GM12878 (cell line): ENCODE data around the gene FUCA2. TPM values are rescaled to one million over a fixed set of nuclear protein-coding genes. Genes with fewer than 3 reads are reported as not detected.

Experiments used
- ATAC-seq: fragments of 200-7000 bp; cut with Tn5 transposase; 3 replicates; pipeline ENCODE4 v1.9.1; 2020; ENCODE audit warnings: mild to moderate bottlenecking, moderate library complexity
- BruUV-seq: library from RNA; stranded (reverse); fragments of 400-500 nt; replicated peaks from 2 replicates; lab custom pipeline; 2021; lab: Mats Ljungman, UMichigan
- CTCF ChIA-PET: fragments of 300-600 bp; sonication (Branson Sonifier 250); formaldehyde crosslinking; extraction: SDS; loops from one replicate; lab custom pipeline; 2021; ENCODE audit warnings: inconsistent platforms; lab: Yijun Ruan, JAX
- POLR2A ChIA-PET: fragments of 350-600 bp; formaldehyde crosslinking; extraction: SDS; loops from one replicate; lab custom pipeline; 2021; ENCODE audit warnings: inconsistent platforms; lab: Charles Lee
- RAD21 ChIA-PET: fragments of 300-600 bp; sonication (Branson Sonifier 250); formaldehyde crosslinking; loops from one replicate; lab custom pipeline; 2023; ENCODE audit warnings: antibody characterized with exemption; ENCODE audit not compliant: unreplicated experiment; lab: Charles Lee
- SMC1A ChIA-PET: fragments of 300-600 bp; sonication (Branson Sonifier 250); formaldehyde crosslinking; loops from one replicate; lab custom pipeline; 2023; ENCODE audit not compliant: unreplicated experiment, uncharacterized antibody; lab: Charles Lee
- DNase-seq: peaks from one replicate; pipeline ENCODE4 v3.0.0-alpha.2; 2011; ENCODE audit warnings: low read depth, low spot score
- FAIRE-seq: peaks from 3 replicates; lab custom pipeline; 2011; peaks lifted over from hg19 to GRCh38; lab: Jason Lieb, UNC
- H2AFZ ChIP-seq: 2 replicates; pipeline ENCODE4 v1.6.0; 2011; ENCODE audit warnings: low read depth, low read length, control low read depth; ENCODE audit not compliant: control insufficient read depth
- H3K27ac ChIP-seq: 2 replicates; pipeline ENCODE4 v1.5.1; 2011; ENCODE audit warnings: control low read depth; ENCODE audit not compliant: control insufficient read depth, insufficient read depth
- H3K27me3 ChIP-seq, 2 experiments: replicated peaks in 1 of 2; 2 replicates each; pipeline versions ENCODE4 v1.6.0 to v1.6.1; 2011; ENCODE audit warnings: low read length in 1 of 2; ENCODE audit not compliant: control insufficient read depth in 2 of 2, insufficient read depth in 2 of 2
- H3K36me3 ChIP-seq, 2 experiments: 2 replicates each; pipeline ENCODE4 v1.5.1; 2011; ENCODE audit warnings: low read length in 1 of 2; ENCODE audit not compliant: control insufficient read depth in 2 of 2, insufficient read depth in 2 of 2
- H3K4me1 ChIP-seq: 2 replicates; pipeline ENCODE4 v1.6.1; 2011; ENCODE audit warnings: mild to moderate bottlenecking, low read length, moderate library complexity, mixed read lengths; ENCODE audit not compliant: control insufficient read depth, insufficient read depth
- H3K4me2 ChIP-seq: 2 replicates; pipeline ENCODE4 v1.6.0; 2011; ENCODE audit warnings: control low read depth; ENCODE audit not compliant: control insufficient read depth, insufficient read depth
- H3K4me3 ChIP-seq: fragments of 200-600 bp; sonication (generic); 2 replicates; pipeline ENCODE4 v1.5.1; 2016
- H3K79me2 ChIP-seq: 2 replicates; pipeline ENCODE4 v1.6.0; 2011; ENCODE audit warnings: low read length; ENCODE audit not compliant: control insufficient read depth, insufficient read depth
- H3K9ac ChIP-seq: 2 replicates; pipeline ENCODE4 v1.8.0; 2011; ENCODE audit warnings: low read length, control low read depth, mixed read lengths; ENCODE audit not compliant: control insufficient read depth, insufficient read depth
- H3K9me3 ChIP-seq: replicated peaks from 3 replicates; pipeline ENCODE4 v1.5.1; 2011; ENCODE audit warnings: mild to moderate bottlenecking, low read length; ENCODE audit not compliant: control insufficient read depth, insufficient read depth
- H4K20me1 ChIP-seq: 2 replicates; pipeline ENCODE4 v1.6.0; 2011; ENCODE audit not compliant: control insufficient read depth, insufficient read depth
- BMI1 ChIP-seq: fragments of 450-650 bp; IDR thresholded peaks from 2 replicates; pipeline ENCODE4 v1.6.1; 2016; ENCODE audit warnings: mild to moderate bottlenecking, moderate library complexity, borderline replicate concordance
- CBFB ChIP-seq: IDR thresholded peaks from 2 replicates; pipeline ENCODE4 v1.6.1; 2016; ENCODE audit warnings: antibody characterized with exemption, low read depth
- CHD1 ChIP-seq: IDR thresholded peaks from 2 replicates; pipeline ENCODE4 v1.6.1; 2012; ENCODE audit warnings: low read depth, low read length, improper control_type of control experiment
- KAT2A ChIP-seq: conservative IDR thresholded peaks from 2 replicates; pipeline ENCODE4 v1.6.1; 2011; ENCODE audit warnings: low read depth, low read length; ENCODE audit not compliant: control insufficient read depth
- NFIC ChIP-seq: IDR thresholded peaks from 2 replicates; pipeline ENCODE4 v1.6.1; 2012; ENCODE audit warnings: low read depth, mild to moderate bottlenecking, inconsistent platforms, low read length, moderate library complexity
- PAX5 ChIP-seq: IDR thresholded peaks from 2 replicates; pipeline ENCODE4 v1.6.1; 2011; ENCODE audit warnings: low read depth, low read length, borderline replicate concordance
- POLR2AphosphoS2 ChIP-seq: IDR thresholded peaks from 2 replicates; pipeline ENCODE4 v1.6.1; 2011; ENCODE audit warnings: low read depth, mild to moderate bottlenecking, low read length, improper control_type of control experiment, moderate library complexity
- RB1 ChIP-seq: fragments of 450-650 bp; formaldehyde crosslinking; IDR thresholded peaks from 2 replicates; pipeline ENCODE4 v1.6.1; 2017; ENCODE audit warnings: mild to moderate bottlenecking, borderline replicate concordance
- TARDBP ChIP-seq: IDR thresholded peaks from 2 replicates; pipeline ENCODE4 v1.6.1; 2016; ENCODE audit warnings: borderline replicate concordance
- TBL1XR1 ChIP-seq: IDR thresholded peaks from 2 replicates; pipeline ENCODE4 v1.6.1; 2012; ENCODE audit warnings: low read depth, low read length, improper control_type of control experiment
- WGBS: methylation state at CpG from one replicate; pipeline ENCODE4 v1.1.6; 2016; ENCODE audit warnings: low lambda C conversion rate; ENCODE audit not compliant: insufficient replicate concordance, insufficient coverage; ENCODE audit errors: missing lambda C conversion rate; 5-methylcytosine and 5-hydroxymethylcytosine counted together
- in situ Hi-C: fragments of 300-500 bp; cut with MboI; formaldehyde crosslinking; loops from 9 replicates; pipeline ENCODE4 v1.14.3; 2018; ENCODE audit warnings: mixed read lengths
- intact Hi-C: fragments of 100-400 bp; cut with micrococcal nuclease; formaldehyde crosslinking; loops from one replicate; pipeline ENCODE4 v1.14.2; 2022; ENCODE audit not compliant: unreplicated experiment
- polyA plus RNA-seq, 11 experiments: library from polyadenylated mRNA; depleted of rRNA in 4 of 11; unstranded in 6 of 11; stranded (reverse) in 5 of 11; fragments of >200 nt; fragmentation: Nextera tagmentation in 4 of 11; fragmentation: Illumina TruSeq in 1 of 11; extraction: Ambion mirVana in 4 of 11; extraction: Trizol in 1 of 11; gene quantifications; 1 replicate in 1 of 11; 2 replicates in 10 of 11; pipeline versions ENCODE4 v1.2.1 to v1.2.3, GENCODE V29; 2011 to 2016; ENCODE audit warnings: inconsistent platforms in 2 of 11, missing spikeins in 2 of 11, low read depth in 1 of 11
- total RNA-seq, 4 experiments: library from RNA; depleted of rRNA in 3 of 4; stranded (reverse); fragments of >200 nt in 3 of 4; fragmentation: Illumina TruSeq in 1 of 4; extraction: Trizol in 1 of 4; gene quantifications; 2 replicates each; pipeline versions ENCODE4 v1.2.1 to v1.2.3, GENCODE V29; 2013 to 2021
- TF ChIP-seq, protein P1 (sequence below): fragments of 450-650 bp; IDR thresholded peaks from 2 replicates; pipeline ENCODE4 v1.6.1; 2016; ENCODE audit warnings: mild to moderate bottlenecking, moderate library complexity, borderline replicate concordance
- TF ChIP-seq, protein P2 (sequence below): fragments of 150-350 bp; IDR thresholded peaks from 2 replicates; pipeline ENCODE4 v1.6.1; 2016; ENCODE audit warnings: low read depth, low read length
- TF ChIP-seq, protein P3 (sequence below): fragments of 450-650 bp; IDR thresholded peaks from 2 replicates; pipeline ENCODE4 v1.6.1; 2017; ENCODE audit warnings: antibody characterized with exemption, mild to moderate bottlenecking, moderate library complexity

Gene FUCA2
- total and polyA plus RNA-seq, 10 of the 15 experiments (the other 5 are each of a cell fraction or from before 2014, with no cell fraction given), result 5.7 to 36.2 (median 21.5) TPM

DNA sequence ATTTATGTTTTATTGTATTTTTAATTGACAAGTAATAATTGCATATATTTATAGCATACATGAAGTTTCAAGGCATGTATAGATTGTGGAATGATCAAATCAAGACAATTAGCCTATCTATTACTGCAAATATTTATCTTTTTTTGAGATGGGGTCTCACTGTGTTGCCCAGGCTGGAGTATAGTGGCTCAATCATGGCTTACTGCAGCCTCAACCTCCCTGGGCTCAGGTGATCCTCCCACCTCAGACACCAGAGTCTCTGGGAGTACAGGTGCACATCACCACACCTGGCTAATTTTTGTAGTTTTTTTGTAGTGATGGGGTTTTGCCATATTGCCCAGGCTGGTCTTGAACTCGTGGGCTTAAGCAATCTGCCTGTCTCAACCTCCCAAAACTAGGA lies 16.2 kb upstream of the FUCA2 start:
- H3K9me3 ChIP-seq, result no peaks in the 10 kb centered on the region; the same call in 2 of the 3 replicates
- H2AFZ ChIP-seq, result no peak overlapping the region
- SMC1A ChIA-PET, result no interaction called here
- no peaks in the 10 kb centered on the region for H3K79me2 ChIP-seq
- no peak for ATAC-seq
- CTCF ChIA-PET, result interaction anchor here (1.9 kb wide), 1 partner anchor 14 kb away, joined by 6 read pairs; no protein-coding TSS in a partner anchor
- no peak for DNase-seq
- in situ Hi-C loops (no loop called here), intact Hi-C loops (no loop called here)
- no peak overlapping the region for H3K27ac ChIP-seq
- H4K20me1 ChIP-seq, result no peaks in the 10 kb centered on the region
- no TSS peak for BruUV-seq
- TF ChIP-seq, protein P1, sequence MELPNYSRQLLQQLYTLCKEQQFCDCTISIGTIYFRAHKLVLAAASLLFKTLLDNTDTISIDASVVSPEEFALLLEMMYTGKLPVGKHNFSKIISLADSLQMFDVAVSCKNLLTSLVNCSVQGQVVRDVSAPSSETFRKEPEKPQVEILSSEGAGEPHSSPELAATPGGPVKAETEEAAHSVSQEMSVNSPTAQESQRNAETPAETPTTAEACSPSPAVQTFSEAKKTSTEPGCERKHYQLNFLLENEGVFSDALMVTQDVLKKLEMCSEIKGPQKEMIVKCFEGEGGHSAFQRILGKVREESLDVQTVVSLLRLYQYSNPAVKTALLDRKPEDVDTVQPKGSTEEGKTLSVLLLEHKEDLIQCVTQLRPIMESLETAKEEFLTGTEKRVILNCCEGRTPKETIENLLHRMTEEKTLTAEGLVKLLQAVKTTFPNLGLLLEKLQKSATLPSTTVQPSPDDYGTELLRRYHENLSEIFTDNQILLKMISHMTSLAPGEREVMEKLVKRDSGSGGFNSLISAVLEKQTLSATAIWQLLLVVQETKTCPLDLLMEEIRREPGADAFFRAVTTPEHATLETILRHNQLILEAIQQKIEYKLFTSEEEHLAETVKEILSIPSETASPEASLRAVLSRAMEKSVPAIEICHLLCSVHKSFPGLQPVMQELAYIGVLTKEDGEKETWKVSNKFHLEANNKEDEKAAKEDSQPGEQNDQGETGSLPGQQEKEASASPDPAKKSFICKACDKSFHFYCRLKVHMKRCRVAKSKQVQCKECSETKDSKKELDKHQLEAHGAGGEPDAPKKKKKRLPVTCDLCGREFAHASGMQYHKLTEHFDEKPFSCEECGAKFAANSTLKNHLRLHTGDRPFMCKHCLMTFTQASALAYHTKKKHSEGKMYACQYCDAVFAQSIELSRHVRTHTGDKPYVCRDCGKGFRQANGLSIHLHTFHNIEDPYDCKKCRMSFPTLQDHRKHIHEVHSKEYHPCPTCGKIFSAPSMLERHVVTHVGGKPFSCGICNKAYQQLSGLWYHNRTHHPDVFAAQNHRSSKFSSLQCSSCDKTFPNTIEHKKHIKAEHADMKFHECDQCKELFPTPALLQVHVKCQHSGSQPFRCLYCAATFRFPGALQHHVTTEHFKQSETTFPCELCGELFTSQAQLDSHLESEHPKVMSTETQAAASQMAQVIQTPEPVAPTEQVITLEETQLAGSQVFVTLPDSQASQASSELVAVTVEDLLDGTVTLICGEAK, result no peak
- TF ChIP-seq RB1 (no peak), BMI1 (no peak), POLR2AphosphoS2 (no peak), TBL1XR1 (no peak), KAT2A (no peak), TARDBP (no peak), PAX5 (no peak), NFIC (no peak), CBFB (no peak), CHD1 (no peak)
- TF ChIP-seq, protein P2, sequence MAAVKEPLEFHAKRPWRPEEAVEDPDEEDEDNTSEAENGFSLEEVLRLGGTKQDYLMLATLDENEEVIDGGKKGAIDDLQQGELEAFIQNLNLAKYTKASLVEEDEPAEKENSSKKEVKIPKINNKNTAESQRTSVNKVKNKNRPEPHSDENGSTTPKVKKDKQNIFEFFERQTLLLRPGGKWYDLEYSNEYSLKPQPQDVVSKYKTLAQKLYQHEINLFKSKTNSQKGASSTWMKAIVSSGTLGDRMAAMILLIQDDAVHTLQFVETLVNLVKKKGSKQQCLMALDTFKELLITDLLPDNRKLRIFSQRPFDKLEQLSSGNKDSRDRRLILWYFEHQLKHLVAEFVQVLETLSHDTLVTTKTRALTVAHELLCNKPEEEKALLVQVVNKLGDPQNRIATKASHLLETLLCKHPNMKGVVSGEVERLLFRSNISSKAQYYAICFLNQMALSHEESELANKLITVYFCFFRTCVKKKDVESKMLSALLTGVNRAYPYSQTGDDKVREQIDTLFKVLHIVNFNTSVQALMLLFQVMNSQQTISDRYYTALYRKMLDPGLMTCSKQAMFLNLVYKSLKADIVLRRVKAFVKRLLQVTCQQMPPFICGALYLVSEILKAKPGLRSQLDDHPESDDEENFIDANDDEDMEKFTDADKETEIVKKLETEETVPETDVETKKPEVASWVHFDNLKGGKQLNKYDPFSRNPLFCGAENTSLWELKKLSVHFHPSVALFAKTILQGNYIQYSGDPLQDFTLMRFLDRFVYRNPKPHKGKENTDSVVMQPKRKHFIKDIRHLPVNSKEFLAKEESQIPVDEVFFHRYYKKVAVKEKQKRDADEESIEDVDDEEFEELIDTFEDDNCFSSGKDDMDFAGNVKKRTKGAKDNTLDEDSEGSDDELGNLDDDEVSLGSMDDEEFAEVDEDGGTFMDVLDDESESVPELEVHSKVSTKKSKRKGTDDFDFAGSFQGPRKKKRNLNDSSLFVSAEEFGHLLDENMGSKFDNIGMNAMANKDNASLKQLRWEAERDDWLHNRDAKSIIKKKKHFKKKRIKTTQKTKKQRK, result no peak
- TF ChIP-seq, protein P3, sequence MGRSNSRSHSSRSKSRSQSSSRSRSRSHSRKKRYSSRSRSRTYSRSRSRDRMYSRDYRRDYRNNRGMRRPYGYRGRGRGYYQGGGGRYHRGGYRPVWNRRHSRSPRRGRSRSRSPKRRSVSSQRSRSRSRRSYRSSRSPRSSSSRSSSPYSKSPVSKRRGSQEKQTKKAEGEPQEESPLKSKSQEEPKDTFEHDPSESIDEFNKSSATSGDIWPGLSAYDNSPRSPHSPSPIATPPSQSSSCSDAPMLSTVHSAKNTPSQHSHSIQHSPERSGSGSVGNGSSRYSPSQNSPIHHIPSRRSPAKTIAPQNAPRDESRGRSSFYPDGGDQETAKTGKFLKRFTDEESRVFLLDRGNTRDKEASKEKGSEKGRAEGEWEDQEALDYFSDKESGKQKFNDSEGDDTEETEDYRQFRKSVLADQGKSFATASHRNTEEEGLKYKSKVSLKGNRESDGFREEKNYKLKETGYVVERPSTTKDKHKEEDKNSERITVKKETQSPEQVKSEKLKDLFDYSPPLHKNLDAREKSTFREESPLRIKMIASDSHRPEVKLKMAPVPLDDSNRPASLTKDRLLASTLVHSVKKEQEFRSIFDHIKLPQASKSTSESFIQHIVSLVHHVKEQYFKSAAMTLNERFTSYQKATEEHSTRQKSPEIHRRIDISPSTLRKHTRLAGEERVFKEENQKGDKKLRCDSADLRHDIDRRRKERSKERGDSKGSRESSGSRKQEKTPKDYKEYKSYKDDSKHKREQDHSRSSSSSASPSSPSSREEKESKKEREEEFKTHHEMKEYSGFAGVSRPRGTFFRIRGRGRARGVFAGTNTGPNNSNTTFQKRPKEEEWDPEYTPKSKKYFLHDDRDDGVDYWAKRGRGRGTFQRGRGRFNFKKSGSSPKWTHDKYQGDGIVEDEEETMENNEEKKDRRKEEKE, result no peak
- POLR2A ChIA-PET, result no interaction called here
- RAD21 ChIA-PET, result no interaction called here
- no peaks in the 10 kb centered on the region for H3K27me3 ChIP-seq
- H3K9ac ChIP-seq, result no peak overlapping the region
- peaks cover 3% of the 10 kb centered on the region; the same call in 1 of the 2 replicates for H3K4me1 ChIP-seq
- H3K36me3 ChIP-seq, result no peaks in the 10 kb centered on the region
- no peak overlapping the region for H3K4me3 ChIP-seq
- WGBS, result 83% methylated on average over 1 of the region's 1 CpG
- no peak overlapping the region for H3K4me2 ChIP-seq
- no peak for FAIRE-seq
